ENCODE measurements around the gene OR4D2. TPM values are rescaled to one million over a fixed set of nuclear protein-coding genes. Genes with fewer than 3 reads are reported as not detected.

OR4D2 gene
- total and polyA plus RNA-seq, 2 of the 13 experiments (the other 11 are each of a cell fraction or from before 2014, with no cell fraction given), result not detected

DNA sequence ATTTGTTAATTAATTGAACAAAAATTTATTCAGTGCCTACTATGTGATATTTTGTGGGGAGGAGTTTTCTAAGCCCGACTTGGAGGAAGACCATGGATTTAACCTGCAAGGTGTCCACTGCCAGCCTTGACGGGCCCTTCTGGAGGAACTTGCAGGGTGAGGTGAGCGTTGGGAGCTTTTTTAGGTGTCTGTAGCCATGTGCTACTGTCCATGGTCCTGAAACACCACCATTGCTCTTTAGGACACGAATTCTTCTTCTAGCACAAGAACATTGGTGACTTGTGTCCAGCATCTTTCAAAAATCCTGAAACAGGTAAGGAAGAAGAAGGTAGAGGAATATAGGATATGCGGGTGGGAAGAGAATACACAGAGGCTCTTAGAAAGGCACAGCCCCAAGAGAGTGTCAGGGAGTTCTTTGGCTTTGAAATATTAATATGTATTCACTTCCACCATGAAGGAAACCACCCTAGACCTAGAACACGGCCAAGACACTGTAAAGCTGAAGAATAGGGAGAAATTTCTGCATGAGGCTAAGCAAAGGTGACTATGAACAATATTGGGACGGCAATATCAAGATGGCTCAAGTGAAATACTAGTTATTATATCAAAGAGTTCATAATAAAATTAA is 46.5 kb upstream of the OR4D2 start (continued):
- TF ChIP-seq, protein P1, sequence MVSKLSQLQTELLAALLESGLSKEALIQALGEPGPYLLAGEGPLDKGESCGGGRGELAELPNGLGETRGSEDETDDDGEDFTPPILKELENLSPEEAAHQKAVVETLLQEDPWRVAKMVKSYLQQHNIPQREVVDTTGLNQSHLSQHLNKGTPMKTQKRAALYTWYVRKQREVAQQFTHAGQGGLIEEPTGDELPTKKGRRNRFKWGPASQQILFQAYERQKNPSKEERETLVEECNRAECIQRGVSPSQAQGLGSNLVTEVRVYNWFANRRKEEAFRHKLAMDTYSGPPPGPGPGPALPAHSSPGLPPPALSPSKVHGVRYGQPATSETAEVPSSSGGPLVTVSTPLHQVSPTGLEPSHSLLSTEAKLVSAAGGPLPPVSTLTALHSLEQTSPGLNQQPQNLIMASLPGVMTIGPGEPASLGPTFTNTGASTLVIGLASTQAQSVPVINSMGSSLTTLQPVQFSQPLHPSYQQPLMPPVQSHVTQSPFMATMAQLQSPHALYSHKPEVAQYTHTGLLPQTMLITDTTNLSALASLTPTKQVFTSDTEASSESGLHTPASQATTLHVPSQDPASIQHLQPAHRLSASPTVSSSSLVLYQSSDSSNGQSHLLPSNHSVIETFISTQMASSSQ (IDR thresholded peaks at IDR 0.05; ENCODE audit: low read depth), result no peak
- TF ChIP-seq, protein P1 (CRISPR knock-in tag; IDR thresholded peaks at IDR 0.05; ENCODE audit: borderline replicate concordance), result no peak
- no peak for TF ChIP-seq SRSF4 (IDR thresholded peaks at IDR 0.05; ENCODE audit: low read depth, low read length, poor library complexity, severe bottlenecking)
- TF ChIP-seq, protein P2, sequence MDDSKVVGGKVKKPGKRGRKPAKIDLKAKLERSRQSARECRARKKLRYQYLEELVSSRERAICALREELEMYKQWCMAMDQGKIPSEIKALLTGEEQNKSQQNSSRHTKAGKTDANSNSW (CRISPR knock-in tag; IDR thresholded peaks at IDR 0.05; ENCODE audit: borderline replicate concordance), result no peak
- TF ChIP-seq ZFP82 (CRISPR knock-in tag; IDR thresholded peaks at IDR 0.05; ENCODE audit: borderline replicate concordance), result no peak
- no peak; the same call in 1 of the 2 replicates for TF ChIP-seq ZNF225 (CRISPR knock-in tag; IDR thresholded peaks at IDR 0.05)
- TF ChIP-seq RARA (CRISPR knock-in tag; IDR thresholded peaks at IDR 0.05), result peak; percentile 62
- no peak for TF ChIP-seq TP53 (CRISPR knock-in tag; conservative IDR thresholded peaks at IDR 0.05)
- no peak for TF ChIP-seq ZNF207 (IDR thresholded peaks at IDR 0.05; ENCODE audit: borderline replicate concordance)
- TF ChIP-seq TCF7 (IDR thresholded peaks at IDR 0.05; ENCODE audit: low read depth), result no peak
- no peak for TF ChIP-seq ZNF747 (CRISPR knock-in tag; IDR thresholded peaks at IDR 0.05; ENCODE audit: borderline replicate concordance)
- TF ChIP-seq, protein P3, sequence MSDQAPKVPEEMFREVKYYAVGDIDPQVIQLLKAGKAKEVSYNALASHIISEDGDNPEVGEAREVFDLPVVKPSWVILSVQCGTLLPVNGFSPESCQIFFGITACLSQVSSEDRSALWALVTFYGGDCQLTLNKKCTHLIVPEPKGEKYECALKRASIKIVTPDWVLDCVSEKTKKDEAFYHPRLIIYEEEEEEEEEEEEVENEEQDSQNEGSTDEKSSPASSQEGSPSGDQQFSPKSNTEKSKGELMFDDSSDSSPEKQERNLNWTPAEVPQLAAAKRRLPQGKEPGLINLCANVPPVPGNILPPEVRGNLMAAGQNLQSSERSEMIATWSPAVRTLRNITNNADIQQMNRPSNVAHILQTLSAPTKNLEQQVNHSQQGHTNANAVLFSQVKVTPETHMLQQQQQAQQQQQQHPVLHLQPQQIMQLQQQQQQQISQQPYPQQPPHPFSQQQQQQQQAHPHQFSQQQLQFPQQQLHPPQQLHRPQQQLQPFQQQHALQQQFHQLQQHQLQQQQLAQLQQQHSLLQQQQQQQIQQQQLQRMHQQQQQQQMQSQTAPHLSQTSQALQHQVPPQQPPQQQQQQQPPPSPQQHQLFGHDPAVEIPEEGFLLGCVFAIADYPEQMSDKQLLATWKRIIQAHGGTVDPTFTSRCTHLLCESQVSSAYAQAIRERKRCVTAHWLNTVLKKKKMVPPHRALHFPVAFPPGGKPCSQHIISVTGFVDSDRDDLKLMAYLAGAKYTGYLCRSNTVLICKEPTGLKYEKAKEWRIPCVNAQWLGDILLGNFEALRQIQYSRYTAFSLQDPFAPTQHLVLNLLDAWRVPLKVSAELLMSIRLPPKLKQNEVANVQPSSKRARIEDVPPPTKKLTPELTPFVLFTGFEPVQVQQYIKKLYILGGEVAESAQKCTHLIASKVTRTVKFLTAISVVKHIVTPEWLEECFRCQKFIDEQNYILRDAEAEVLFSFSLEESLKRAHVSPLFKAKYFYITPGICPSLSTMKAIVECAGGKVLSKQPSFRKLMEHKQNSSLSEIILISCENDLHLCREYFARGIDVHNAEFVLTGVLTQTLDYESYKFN (CRISPR knock-in tag; conservative IDR thresholded peaks at IDR 0.05), result no peak
- TF ChIP-seq, protein P4, sequence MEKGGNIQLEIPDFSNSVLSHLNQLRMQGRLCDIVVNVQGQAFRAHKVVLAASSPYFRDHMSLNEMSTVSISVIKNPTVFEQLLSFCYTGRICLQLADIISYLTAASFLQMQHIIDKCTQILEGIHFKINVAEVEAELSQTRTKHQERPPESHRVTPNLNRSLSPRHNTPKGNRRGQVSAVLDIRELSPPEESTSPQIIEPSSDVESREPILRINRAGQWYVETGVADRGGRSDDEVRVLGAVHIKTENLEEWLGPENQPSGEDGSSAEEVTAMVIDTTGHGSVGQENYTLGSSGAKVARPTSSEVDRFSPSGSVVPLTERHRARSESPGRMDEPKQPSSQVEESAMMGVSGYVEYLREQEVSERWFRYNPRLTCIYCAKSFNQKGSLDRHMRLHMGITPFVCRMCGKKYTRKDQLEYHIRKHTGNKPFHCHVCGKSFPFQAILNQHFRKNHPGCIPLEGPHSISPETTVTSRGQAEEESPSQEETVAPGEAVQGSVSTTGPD (CRISPR knock-in tag; IDR thresholded peaks at IDR 0.05), result no peak
- no peak for TF ChIP-seq CC2D1A (CRISPR knock-in tag; IDR thresholded peaks at IDR 0.05)
- TF ChIP-seq PAWR (CRISPR knock-in tag; IDR thresholded peaks at IDR 0.05; ENCODE audit: borderline replicate concordance), result no peak
- no peak for TF ChIP-seq CENPT (CRISPR knock-in tag; IDR thresholded peaks at IDR 0.05; ENCODE audit: low read depth)
- 0 out of 2 replicates have a peak, but pooled peaks have one; percentile 44 for TF ChIP-seq ZNF724P (CRISPR knock-in tag; IDR thresholded peaks at IDR 0.05; ENCODE audit: borderline replicate concordance)
- no peak for TF ChIP-seq MBD4 (IDR thresholded peaks at IDR 0.05; ENCODE audit: borderline replicate concordance, low read length)
- TF ChIP-seq ZNF501 (CRISPR knock-in tag; IDR thresholded peaks at IDR 0.05), result no peak
- TF ChIP-seq POGZ (CRISPR knock-in tag; IDR thresholded peaks at IDR 0.05), result no peak

Data from HepG2 (cell line).